Measurements from ENCODE around the gene TMEM52B.

DNA sequence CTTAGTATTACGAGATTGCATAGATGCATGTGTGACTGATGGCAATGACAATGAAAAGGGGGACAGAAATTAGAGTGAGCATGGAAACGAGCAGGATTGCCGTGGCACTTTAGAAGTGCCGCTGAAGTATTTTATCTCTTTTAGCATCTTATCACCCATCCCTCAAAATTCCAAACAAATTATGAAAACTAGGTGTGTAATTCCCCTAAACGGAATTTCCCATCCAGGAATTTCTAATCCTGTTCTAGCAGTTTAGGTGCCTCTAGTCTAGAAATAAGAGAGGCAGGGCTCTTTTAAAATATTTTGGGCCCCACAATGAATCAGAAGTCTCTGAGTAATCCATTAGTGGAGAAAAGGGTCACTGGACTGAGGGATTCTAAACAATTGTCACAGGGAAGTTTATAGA, 947 bp downstream of the TMEM52B start:
- TF ChIP-seq CTCF (IDR thresholded peaks at IDR 0.05; ENCODE audit: borderline replicate concordance, extremely low read depth, low read length, poor library complexity, severe bottlenecking) (no peak), EZH2 (IDR thresholded peaks at IDR 0.05; ENCODE audit: borderline replicate concordance, low read depth, low read length, severe bottlenecking) (no peak)

Data from DND-41 (cell line).